ENCODE data around the gene KRTAP3-2.

Gene KRTAP3-2

DNA sequence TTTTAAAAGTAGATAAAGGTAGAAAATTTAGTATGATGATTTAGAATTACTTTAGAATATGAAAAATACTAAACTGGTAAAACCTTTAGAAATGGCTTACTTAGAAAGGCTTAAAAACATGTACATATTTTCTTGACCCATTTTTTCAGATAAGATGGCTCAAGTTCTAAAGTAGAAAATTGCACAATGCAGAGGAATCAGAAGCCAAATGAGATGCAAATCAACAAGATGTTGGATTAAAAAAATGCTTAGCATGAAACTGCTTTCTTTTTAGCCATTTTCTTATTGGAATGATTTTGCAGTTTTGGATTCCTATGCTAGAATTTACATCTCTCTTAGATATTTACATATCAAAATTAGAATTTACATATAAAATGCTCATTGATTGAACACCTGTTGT, 10.7 kb upstream of the KRTAP3-2 start:
- no peak for DNase-seq (ENCODE audit: low read depth)

DNA sequence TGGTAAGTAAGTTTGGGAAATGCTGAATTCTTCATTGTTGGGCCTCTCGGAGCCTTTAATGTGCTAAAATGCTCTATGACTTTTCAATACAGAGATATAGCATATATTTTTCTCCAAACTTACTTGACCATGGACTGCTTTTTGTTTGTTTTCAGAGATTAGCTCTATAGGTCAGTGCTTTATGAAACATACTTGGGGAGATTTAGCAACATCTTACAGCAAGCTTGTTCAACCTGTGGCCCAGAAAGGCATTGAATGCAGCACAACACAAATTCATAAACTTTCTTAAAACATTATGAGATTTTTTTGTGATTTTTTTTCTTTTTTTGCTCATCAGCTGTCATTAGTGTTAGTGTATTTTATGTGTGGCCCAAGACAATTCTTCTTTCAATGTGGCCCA, 10.2 kb upstream of the KRTAP3-2 start:
- no peak for DNase-seq (ENCODE audit: low read depth)

GRCh38 chr17:41009301-41009760, 9.6 kb upstream of the KRTAP3-2 start:
- no peak for DNase-seq (ENCODE audit: low read depth)

DNA sequence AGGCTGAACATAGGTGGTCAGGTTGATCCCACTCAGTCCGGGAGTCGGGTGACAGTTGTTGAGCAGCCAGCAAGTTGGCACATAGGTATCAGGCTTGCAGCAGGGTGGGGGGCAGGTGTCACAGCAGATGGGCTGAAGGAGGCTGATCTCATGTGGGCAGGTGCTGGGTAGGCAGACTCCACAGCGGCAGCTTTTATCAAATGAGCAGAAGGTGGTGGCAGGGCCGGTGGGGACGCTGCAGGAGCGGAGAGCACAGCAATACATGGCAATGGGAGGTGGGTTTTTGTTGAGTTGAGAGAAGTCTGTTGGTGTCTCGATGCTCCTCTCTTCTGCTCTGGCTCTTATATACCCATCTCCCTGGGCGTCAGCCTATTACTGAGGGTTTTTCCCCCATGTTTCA, 9.1 kb upstream of the KRTAP3-2 start, which contains the start of gene KRTAP3-1:
Gene KRTAP3-1 (minus strand): TSS at position 318 of the 400 bp plus-strand sequence. CDS start 54 bp downstream, at position 264.
- no peak for DNase-seq (ENCODE audit: low read depth)

DNA sequence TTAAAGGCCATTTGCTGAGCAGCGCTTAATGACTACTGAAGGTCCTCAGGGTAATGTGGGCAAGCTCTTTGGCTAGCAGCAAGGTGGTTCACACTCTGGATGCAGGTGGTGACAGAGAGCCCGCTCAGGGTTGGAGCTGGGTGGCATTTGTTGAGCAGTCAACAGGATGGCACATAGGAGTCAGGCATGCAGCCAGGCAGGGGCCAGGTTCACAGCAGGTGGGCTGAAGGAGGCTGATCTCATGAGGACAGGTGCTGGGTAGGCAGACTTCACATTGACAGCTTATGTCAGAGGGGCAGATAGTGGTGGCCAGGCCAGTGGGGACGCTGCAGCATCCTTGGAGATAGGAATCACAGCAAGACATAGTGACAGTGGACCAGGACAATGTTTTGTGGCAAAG, 4.7 kb upstream of the KRTAP3-2 start:
- DNase-seq (ENCODE audit: low read depth), result no peak

DNA sequence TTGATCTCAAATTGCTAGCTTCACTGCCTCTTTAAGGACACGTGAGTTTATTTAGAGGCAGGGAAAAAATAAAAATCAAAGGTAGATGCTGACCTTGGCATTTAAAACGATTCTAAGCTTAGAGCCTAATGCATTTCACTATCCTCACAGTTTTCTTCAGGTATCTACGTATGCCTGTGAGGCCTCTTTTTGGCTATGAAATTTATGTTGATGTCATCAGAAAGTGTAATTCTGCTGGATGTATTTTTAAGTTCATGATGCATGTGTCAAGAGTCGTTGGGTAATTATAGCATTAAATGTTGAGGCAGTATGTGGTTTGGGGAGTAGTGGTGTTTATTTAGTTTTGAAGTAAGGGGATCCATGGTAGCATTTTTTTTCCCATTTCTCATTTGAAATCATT, 4.2 kb upstream of the KRTAP3-2 start:
- DNase-seq (ENCODE audit: low read depth), result no peak

DNA sequence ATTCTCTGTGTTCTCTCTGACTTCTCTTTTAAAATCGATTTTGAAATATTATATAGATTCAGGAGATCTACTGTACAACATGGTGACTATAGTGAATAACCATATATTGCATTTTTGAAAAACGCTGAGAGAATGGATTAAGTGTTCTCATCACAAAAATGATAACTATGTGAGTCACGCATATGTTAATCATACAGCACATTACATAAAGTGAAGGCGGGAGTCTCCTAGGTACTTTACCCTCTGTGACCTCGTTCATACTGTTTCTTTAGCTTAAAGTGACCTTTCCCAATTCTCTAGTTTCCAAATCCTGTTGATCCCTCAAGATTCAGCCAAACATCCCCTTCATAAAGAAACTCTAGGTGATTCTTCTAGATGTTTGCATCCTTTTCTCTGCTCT, 3.1 kb upstream of the KRTAP3-2 start:
- no peak for DNase-seq (ENCODE audit: low read depth)

GRCh38 chr17:41001795-41002194, 2.1 kb upstream of the KRTAP3-2 start:
- DNase-seq (ENCODE audit: low read depth), result no peak

GRCh38 chr17:40997361-40997760, 2.3 kb downstream of the KRTAP3-2 start:
- DNase-seq (ENCODE audit: low read depth), result no peak

- DNase-seq (ENCODE audit: low read depth), result no peak
Measured at GRCh38 chr17:40996829-40997228, 2.9 kb downstream of the KRTAP3-2 start.

- DNase-seq (ENCODE audit: low read depth), result no peak
Measured at GRCh38 chr17:40995116-40995515, 4.6 kb downstream of the KRTAP3-2 start.

- no peak for DNase-seq (ENCODE audit: low read depth)
Measured at GRCh38 chr17:40993839-40994238, 5.9 kb downstream of the KRTAP3-2 start, which contains the start of gene KRTAP3-3. Gene KRTAP3-3 (minus strand): TSS chr17:40994164. CDS start chr17:40994097, 67 bp downstream.

DNA sequence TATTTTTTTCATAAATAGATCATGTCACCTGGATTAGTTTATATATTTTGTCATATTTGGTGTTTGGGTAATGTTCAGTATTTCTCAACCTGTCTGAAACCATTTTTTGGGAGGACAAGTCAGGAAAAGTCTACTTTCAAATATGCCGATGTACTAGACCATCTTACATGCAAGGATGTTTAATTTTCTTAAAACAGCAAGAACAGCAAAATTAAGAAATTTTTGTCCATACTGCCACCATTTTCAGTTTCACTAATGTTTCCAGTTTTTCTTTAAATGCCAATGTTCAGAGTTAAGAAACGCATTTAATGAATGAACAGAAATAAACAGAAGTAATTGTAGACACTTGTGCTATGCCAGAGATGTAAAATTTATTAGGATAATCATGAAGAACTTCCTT, 6.6 kb downstream of the KRTAP3-2 start:
- DNase-seq (ENCODE audit: low read depth), result no peak

DNA sequence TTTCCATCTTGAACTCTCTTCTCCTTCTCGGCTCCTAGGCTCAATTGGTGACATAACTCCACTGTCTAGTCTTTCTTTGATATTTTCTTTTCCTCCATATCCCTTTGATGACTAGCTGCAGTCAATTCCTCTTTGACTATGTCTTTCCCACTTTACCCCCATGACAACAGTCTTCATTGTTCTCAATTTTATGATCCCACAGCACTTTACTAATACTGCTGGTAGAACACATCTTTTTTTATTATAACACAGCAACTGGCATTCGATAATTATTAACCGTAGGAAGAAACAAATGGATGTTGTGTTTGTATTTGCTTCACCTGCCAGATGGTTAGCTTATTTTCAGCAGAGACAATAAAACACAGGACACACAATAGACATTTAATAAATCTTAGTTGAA, 7.0 kb downstream of the KRTAP3-2 start:
- no peak for DNase-seq (ENCODE audit: low read depth)

GRCh38 chr17:40986920-40987319, 12.8 kb downstream of the KRTAP3-2 start:
- DNase-seq (ENCODE audit: low read depth), result no peak

DNA sequence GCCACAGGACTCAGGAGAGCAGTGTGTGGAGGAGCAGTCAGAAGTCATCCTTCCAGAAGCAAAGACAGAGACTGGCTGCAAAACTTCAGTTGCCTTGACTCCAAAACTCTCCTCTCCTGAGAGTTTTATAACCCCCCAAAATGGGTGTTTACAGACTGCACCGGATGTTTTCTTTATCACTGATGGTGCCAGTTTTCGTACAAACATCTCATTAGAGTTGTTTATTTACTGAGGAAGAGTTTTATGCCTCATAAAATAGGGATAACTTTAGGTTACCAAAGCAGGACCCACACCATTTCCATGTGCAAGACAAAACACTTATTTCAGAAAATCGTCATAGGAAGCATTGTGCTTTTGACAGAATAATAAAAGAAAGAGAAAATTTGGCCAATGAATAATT, 15.5 kb downstream of the KRTAP3-2 start, which contains the start of gene KRT40:
Gene KRT40 (minus strand): TSS at position 101 of the 400 bp plus-strand sequence. CDS start 53 bp downstream, at position 48.
- no peak for DNase-seq (ENCODE audit: low read depth)

GRCh38 chr17:40981115-40981514, 18.6 kb downstream of the KRTAP3-2 start:
- no peak for DNase-seq (ENCODE audit: low read depth)

DNA sequence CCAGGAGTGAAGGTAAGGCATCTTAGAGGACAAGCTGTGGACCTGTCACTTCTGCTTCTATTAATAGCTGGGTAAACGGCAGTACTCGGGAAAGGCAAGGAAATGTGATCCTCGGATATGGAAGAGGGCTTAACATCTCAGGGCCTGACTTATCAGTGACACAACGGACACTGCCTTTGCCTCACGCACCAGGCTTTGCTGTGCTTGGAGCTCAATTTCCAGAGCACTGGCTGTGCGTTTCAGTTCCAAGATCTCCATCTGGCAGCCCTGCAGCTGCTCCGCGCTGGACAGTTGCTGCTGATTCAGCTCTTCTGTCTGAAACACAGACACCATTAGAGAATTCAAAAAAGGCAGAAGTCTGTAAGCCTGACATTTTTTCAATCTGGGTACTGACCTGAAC, 19.1 kb downstream of the KRTAP3-2 start:
- DNase-seq (ENCODE audit: low read depth), result peak; percentile 45

DNA sequence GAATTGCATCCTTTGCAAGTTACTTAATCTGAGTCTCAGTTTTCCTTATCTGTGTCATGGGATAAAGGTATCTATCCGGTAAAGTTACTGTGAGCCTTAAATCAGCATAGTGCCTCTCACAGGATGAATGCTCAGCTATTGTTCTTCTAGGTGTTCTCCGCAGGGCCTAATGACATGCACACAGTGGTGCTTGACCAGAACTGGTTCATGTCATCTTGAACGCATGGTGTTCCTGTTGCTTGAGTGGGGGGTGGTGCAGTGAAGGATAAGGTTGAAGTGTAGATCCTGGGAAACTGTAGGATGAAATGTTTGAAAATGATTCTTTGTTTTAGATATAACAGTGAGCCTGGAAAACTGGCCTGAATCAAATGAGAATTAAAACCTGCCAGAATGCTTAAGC, 19.6 kb downstream of the KRTAP3-2 start:
- no peak for DNase-seq (ENCODE audit: low read depth)

GRCh38 chr17:40978575-40979151, 21.0 kb downstream of the KRTAP3-2 start:
- DNase-seq (ENCODE audit: low read depth), result no peak

DNA sequence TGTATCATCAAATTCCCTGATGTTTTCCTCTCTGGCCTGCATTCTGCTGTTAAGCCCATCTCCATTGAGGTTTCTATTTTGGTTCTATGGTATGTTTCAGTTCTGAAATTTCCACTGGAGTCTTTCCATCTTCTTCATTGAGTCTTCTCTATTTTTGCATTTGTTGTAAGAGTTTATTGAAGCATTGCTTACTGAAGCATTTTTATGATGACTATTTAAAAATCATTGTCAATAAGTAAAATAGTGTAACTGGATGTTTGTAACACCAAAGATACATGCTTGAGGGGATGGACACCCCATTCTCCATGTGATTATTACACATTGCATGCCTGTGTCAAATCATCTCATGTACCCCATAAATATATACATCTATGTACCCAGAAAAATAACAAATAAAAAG, 24.2 kb downstream of the KRTAP3-2 start:
- no peak for DNase-seq (ENCODE audit: low read depth)

GRCh38 chr17:40974366-40974765, 25.3 kb downstream of the KRTAP3-2 start:
- DNase-seq (ENCODE audit: low read depth), result no peak

GRCh38 chr17:40967582-40967981, 32.1 kb downstream of the KRTAP3-2 start:
- no peak for DNase-seq (ENCODE audit: low read depth)

DNA sequence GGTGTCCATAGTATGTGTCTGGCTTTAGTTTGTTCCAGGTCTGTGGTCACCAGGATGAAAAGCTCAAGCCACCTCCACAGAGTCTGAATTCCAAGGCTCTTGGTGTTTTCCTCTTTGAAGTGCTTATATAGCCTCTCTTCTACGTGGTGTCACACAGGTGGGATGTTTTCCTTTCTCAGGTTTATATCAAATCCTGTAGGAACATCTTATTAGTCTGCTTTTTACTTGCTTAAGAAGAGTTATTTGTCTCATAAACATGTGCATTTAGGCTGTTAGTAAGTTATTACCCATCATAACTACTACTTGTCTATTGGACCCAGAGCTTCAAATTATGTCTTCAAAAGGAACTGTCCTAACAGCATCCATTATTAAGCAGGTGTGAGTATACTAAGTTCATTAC, 32.9 kb downstream of the KRTAP3-2 start, which contains the start of gene KRT39:
Gene KRT39 (minus strand): TSS at position 101 of the 400 bp plus-strand sequence. CDS start 92 bp downstream, at position 9.
- DNase-seq (ENCODE audit: low read depth), result no peak

Data from stromal cell of bone marrow (primary cell).